GM21619 (cell line): ENCODE measurements around the gene DSTN.

ENCODE experiments used
- ATAC-seq: cut with Tn5 transposase; IDR thresholded peaks from one replicate; pipeline ENCODE4 v1.9.1; 2021; ENCODE audit not compliant: unreplicated experiment

DSTN gene

GRCh38 chr20:17622086-17622850 lies 52.4 kb downstream of the DSTN start:
- ATAC-seq = no peak

GRCh38 chr20:17622851-17623508 lies 53.1 kb downstream of the DSTN start:
- no peak for ATAC-seq

- no peak for ATAC-seq
Observed at GRCh38 chr20:17624070-17624469, 54.2 kb downstream of the DSTN start.

- no peak for ATAC-seq
Observed at GRCh38 chr20:17624551-17625245, 54.8 kb downstream of the DSTN start.

- ATAC-seq = no peak
Observed at GRCh38 chr20:17625246-17626051, 55.6 kb downstream of the DSTN start.

GRCh38 chr20:17626217-17627007 lies 56.5 kb downstream of the DSTN start:
- no peak for ATAC-seq

GRCh38 chr20:17627101-17627955 lies 57.5 kb downstream of the DSTN start:
- ATAC-seq = no peak

GRCh38 chr20:17628101-17628841 lies 58.4 kb downstream of the DSTN start:
- no peak for ATAC-seq

GRCh38 chr20:17629025-17629424 lies 59.1 kb downstream of the DSTN start:
- ATAC-seq = no peak

GRCh38 chr20:17629678-17630089 lies 59.8 kb downstream of the DSTN start:
- ATAC-seq = no peak

- no peak for ATAC-seq
Observed at GRCh38 chr20:17630151-17630805, 60.4 kb downstream of the DSTN start.

GRCh38 chr20:17630806-17631195 lies 60.9 kb downstream of the DSTN start:
- ATAC-seq = no peak

- no peak for ATAC-seq
Observed at GRCh38 chr20:17631576-17632319, 61.9 kb downstream of the DSTN start.

GRCh38 chr20:17633221-17633849 lies 63.5 kb downstream of the DSTN start:
- no peak for ATAC-seq

- no peak for ATAC-seq
Observed at GRCh38 chr20:17633850-17634500, 64.1 kb downstream of the DSTN start.

- no peak for ATAC-seq
Observed at GRCh38 chr20:17634661-17635331, 64.9 kb downstream of the DSTN start.
